GM03348 (cell line): ENCODE measurements around the gene ADCK2.
"Not testable (repeated sequence)": the region's sequence is repeated elsewhere in the genome, so short reads cannot be mapped to it uniquely, and the experiment has no call there.

Experiments
- DNase-seq: peaks from one replicate; pipeline ENCODE4 v3.0.0; 2012; ENCODE audit warnings: low spot score

ADCK2 gene

DNA sequence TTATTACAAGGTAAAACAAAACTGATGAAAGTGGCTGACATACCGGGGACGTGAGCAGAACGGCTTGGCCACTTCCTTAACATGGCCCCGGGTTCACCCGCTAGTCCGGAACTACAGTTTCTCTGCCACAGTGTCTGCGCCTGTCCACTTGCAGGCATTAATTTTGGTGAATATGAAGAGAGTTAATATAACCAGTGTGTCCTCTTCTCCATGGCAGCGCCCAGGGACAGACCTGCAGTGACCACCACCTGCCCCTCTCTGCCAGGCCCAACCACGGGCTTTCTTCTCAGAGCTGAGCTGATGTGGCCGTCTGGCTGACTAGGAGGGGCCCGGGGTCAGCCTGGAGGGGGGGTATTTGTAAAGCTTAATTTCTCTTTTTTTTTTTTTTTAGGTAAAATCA lies 22.6 kb downstream of the ADCK2 start:
- DNase-seq: no peak

DNA sequence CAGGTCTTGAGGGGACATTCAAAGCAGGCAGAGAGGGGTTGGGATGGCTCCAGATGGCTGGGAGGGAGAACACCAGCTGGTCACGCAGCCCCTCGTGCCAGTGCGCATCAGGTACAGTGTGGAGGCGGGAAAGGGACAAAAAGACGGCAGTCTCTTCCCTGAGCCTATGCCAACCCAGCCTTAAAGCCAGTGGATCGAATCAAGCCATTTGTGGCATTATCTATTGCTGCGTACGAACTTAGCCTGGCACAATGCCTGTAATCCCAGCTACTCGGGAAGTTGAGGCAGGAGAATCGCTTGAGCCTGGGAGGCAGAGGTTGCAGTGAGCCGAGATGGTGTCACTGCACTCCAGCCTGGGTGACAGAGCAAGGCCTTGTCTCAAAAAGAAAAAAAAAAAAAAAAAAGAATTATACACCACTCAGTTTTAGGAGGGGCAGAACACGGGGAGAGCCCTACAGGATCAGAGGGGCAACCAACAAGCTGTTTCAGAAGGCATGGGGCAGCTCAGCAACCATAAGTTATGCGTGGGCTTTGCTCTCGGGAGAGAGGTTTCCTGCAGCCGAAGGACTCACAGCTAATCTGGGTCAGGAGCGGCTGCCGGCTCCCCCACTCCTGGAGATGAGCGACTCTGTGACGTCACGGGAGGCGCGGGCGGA lies 23.4 kb downstream of the ADCK2 start:
- DNase-seq: peak; percentile 98

DNA sequence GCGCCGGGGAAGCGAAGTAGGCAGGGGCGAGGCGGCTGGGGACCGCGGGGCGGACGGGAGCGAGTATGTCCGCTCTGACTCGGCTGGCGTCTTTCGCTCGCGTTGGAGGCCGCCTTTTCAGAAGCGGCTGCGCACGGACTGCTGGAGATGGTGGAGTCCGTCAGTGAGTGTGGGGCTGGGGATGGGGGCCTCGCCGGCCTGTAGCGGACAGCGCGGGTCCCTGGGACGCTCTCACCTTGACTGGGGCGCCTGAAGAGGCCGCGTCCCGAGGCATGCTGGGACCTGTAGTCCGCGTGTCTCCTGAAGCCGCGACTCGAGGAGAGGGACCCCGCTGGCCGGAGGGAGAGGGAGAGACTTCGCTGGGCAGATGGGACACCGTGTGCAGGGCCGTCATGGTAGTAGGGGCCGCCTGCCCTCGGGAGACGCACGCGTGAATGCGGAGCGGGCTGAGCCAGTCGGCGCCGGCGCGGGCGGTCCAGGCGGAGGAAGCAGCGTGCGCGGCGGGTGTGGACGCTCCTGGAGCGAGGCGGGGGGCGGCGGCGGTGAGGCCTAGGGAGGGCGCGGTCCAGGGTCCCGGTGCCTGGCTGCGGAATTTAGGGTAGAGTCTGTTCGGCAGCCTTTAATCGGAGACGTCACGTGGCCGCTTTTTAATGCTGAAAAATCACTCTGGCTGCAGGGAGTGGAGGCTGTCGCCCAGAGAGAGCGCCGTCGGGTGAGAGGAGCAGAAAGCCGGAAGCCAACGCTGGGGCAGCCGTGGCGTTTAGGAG lies 24.1 kb downstream of the ADCK2 start, which contains the start of gene NDUFB2:
Gene NDUFB2, plus strand, starts transcription at position 29 of the 767 bp plus-strand sequence. Its CDS starts 37 bp downstream, at position 66.
- DNase-seq: peak; percentile 86

DNA sequence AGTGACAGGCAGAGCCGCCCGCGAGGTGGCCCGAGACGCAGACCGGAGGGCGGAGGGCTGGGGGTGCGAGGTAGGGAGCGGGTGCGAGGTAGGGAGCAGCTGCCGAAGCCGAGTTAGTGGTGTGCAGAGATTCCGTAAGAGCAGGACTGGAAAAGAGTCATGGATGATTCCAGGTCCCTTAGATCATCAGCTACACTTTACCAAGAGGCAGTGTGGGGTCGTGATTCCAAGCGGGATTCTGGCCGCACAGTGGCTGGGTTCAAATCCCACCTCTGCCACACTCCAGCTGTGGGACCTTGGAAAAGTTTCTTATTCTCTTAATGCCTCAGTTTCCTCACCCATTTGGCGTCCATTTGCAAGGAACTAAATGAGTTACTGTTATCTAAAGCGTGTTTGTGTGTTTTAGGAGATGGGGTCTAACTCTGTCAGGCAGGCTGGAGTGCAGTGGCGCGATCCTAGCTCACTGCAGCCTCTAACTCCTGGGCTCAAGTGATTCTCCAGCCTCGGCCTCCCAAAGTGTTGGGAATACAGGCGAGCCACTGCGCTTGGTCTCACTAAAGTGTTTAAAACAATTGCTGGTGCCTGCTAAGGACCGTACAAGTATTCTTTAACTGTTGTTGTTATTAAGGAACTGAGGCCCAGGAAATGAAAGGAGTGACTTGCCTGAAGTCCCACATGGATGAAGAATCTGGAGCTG lies 24.9 kb downstream of the ADCK2 start:
- peak; percentile 79 for DNase-seq

DNA sequence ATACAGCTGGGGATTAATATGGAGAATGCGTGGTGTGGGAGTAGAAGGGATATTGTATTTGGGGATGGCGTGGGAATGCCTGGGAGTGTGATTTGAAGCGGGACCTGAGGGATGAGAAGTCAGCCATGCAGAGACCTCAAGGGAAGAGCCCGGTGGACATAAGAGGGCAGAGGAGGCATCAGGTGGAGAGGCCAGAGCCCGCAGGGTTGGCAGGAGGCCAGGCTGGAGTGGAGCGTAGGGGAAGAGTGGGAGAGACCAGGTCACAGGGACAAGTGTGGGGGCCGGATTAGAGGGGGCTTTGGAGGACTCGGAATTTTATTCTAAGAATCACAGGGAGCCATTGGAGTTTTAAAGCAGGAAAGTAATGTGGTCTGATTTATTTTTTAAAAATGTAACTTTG lies 25.7 kb downstream of the ADCK2 start:
- no peak for DNase-seq

DNA sequence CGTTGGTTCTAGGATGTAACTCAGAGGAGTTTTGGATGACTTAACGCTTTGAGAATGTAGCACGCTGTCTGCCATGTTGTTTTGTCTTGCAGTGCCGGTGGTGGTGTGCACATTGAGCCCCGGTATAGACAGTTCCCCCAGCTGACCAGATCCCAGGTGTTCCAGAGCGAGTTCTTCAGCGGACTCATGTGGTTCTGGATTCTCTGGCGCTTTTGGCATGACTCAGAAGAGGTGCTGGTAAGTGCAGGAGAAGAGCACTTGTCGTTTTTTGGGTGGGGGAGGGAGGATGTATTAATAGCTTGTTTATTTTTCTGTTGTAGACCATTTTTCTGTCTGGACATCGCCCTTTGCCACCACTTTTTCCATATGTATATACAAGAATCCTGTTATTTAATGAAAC lies 30.0 kb downstream of the ADCK2 start:
- no peak for DNase-seq

DNA sequence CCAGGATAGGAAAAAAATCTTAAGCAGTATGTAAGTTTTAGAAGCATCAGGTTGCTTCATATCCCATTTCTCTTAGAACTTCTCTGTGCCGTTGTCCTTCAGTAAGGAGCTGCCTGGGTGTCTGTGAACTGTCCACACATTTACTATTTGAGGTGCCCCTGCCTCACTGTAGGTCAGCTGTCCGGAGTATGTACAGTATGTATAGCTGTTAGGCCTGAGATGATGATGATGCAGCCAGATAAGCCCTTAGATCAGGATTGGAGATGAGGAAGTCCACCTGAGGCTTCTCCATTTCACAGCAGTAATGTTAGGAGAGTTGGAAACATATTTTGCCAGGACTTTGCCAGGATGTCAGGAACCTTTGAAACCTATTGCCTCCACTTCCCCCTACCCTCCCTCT lies 31.5 kb downstream of the ADCK2 start:
- no peak for DNase-seq

DNA sequence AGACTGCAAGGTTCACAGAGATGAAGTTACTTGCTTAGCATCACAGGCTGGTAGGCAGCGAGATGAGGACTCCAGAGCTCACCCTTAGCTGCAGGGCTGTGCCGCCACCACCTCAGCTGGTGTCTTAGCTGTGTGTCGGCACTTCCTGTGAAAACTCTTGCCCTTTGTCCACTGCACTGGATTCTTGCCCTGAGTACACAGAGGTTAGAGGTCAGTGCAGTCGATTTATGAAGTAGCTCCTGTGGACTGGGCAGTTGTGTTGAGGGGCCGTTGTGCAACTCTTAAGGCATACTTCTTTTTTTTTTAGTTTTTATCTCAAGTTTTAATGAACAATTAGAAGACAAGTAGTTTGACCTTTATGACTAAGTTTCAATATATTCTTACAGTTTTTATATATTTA lies 34.4 kb downstream of the ADCK2 start:
- DNase-seq: no peak

DNA sequence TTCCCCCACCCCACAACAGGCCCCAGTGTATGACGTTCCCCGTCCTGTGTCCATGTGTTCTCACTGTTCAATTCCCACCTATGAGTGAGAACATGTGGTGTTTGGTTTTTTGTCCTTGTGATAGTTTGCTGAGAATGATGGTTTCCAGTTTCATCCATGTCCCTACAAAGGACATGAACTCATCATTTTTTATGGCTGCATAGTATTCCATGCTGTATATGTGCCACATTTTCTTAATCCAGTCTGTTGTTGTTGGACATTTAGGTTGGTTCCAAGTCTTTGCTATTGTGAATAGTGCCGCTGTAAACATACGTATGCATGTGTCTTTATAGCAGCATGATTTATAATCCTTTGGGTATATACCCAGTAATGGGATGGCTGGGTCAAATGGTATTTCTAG lies 36.0 kb downstream of the ADCK2 start:
- DNase-seq: not testable (repeated sequence)

DNA sequence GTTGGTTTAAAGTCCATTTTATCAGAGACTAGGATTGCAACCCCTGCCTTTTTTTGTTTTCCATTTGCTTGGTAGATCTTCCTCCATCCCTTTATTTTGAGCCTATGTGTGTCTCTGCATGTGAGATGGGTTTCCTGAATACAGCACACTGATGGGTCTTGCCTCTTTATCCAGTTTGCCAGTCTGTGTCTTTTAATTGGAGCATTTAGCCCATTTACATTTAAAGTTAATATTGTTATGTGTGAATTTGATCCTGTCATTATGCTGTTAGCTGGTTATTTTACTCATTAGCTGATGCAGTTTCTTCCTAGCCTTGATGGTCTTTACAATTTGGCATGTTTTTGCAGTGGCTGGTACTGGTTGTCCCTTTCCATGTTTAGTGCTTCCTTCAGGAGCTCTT lies 39.6 kb downstream of the ADCK2 start:
- DNase-seq: not testable (repeated sequence)

DNA sequence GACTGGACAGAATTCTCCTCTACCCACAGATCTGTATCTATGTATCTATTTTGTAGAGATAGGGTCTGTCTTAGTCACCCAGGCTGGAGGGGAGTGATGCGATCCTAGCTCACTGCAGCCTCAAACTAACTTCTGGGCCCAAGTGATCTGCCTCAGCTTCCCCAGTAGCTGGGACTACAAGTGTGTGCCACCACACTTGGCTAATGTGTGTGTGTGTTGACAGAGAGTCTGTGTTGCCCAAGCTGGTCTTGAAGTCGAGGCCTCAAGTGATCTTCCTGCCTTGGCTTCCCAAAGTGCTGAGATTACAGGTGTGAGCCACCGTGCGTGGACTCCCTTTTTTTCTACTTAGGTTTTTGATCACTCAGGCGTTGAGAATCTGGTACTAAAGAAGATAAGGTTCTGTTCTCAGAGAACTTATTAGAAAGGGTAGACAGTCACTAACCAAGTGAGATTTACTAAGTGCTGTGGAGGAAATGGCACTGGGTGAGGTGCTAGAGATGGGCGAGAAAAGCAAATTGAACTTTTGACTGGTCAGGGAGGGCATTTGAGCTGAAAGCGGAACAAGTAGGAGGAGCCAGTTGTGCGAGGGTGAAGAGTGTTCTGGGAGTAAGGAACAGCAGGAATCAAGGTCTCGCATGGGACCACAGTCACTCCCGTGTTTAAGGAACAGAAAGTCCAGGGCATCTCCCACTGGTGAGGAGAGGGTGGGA lies 41.7 kb downstream of the ADCK2 start:
- no peak for DNase-seq

DNA sequence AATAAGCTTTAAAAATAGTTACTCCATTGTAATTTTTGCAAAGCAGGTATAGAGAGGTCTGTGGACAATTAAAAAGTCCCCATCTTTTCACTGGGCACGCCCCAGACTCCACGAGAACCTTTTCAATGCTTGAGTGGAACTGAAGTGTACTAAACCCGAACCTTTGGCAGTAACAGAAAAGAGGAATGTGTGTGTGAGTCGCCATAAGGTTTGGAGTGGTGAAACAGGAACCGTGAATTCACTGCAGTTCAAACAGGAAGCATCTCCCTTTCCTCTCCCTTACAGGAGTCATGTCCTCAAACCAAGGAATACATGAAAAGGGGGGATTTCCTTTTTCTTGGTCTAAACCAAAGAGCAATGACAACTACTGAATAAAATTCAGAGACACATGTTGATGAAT lies 47.0 kb downstream of the ADCK2 start:
- no peak for DNase-seq

DNA sequence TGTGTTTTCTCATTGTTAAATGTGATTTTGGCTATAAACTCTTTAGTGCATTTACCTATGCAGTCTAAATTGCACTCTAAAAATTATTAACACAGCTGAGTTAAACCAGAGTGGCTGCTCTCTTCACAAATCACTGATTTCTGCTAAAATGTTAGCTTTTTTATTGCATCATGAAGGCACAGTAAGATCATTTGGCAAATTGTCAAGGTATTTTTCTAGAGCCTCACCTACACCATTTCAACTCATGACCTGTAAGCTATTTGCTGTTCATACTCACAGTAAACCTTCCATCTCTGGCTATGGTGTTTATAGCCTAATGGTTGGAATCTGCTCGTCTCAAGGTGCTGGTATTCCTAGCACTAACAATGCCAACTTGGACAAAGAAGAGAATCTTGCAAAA lies 49.5 kb downstream of the ADCK2 start:
- DNase-seq: no peak

DNA sequence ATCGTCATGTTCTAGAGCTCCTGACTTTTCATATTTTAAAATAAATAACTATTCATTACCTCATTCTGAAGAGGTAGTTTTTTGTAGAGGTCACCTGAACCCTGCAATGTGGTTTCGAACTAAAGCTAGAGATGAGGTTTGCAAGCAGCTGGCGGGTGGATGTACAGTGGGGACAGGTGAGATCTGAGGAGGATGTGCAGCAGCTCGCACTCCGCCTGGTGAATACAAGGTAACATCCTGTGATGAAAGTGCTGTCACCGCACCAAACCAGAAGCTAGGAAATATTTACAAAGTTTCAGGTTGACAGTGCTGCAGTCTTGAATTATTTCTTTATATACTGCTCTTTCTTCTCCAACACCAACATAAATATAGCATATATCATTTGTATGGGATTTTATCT lies 50.3 kb downstream of the ADCK2 start:
- DNase-seq: no peak

DNA sequence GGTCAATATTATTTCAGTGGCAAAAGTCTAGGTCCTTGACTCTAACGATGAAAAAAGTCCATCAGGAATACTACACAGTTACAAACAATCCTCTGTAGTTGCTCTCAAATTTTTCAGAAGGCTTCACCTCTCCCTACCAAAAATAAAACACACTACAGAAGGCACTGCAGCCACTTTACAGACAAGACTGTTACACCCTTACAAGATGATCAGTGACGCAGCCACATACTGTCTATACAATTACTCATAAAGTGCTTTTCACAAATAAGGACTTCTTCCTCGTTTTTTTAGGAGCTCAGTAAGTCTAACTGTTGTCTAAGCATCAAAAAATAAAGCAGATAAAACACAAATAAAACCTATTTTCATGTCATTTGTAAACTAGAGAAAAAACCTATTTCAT lies 50.8 kb downstream of the ADCK2 start:
- DNase-seq: no peak

DNA sequence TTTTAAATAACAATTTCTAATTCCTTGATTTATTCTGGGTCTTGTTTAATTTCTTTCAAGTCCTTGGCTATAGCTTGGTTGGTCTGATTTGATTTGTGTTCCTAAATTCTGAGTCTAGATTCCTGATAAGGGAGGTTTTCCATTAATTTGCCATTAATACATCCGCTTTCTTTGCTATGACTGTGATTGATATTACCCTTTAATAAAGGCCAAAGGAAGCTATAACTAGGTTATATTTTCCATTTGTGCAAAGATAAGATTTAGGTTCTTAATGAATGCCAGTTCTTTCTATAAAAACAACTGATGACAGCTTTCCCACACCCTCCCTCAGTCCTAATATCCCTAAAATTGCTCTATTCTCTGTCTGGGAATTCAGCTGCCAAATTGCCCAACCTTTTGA lies 52.0 kb downstream of the ADCK2 start:
- DNase-seq: no peak

DNA sequence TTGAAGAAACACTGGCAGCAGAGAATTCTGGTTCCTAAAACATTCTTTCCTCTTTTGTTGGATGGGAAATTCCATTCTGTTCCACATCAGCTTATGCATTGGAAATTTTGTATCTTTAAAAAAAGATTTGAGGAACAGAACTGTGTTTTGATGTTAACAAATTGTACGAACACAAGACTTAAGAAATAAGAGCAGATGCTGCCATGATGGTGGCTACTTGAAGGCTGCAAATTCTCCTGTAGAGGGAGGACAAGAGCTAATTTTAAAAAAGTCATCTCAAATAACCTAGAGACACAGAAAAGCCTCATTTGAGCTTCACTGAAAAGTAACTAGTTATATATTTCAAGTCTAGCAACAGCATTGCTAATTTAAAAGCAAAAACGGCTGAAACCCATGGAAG lies 53.5 kb downstream of the ADCK2 start:
- DNase-seq: peak; percentile 29

DNA sequence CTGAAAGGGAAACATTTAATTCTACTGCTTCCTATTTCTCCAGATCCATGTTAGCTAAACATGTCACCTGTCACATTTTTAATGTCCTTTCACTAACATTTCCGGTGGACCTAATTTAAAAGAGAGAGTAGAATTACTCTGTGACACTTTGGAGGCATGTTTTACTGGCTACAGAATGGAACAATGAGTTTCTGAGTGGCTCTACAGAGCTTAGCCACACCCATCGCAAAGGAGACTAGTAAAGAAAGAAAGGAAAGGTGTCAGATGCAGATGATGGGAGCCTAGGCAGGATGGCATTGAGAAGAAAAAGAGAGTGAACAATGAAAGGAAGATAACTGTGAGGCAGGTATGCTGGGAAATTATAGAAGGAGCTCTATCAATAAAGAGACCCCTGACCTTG lies 59.7 kb downstream of the ADCK2 start:
- DNase-seq: no peak

DNA sequence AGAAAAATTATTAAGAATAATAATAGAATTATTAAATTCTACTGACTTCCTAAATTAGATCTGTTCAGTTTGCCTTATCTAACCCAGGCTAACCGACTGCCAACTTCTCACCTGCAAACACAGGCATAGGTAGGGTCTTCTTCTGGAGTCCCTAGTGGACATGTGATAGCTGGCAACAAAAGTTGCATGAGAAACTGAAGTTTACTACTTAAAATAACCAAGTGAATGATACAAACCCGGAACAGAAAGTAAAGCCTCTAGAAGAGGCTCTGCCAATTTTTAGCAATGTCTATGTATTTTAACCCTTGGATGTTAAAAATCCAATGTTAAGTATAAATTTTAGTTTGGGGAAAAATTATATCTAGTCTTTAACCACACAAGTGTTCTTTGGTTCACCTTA lies 61.4 kb downstream of the ADCK2 start:
- no peak for DNase-seq

DNA sequence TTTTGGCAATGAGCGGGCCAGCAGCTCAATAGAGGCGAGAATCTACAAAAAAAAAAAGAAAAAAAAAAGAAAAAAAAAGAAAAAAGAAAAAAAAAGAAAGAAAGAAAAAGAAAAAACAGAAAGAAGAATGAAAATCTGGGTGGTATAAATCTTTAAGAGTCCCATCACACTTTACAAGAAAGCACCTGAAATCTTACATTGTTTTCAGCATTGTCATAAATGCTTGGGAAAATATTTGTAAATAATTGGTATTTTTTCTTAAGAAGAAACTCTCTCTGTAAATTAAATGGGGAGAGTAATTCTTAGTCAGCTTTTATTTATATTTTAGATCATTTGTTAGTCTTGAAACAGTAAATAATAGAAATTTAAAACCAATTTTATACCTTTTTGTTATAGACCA lies 62.0 kb downstream of the ADCK2 start:
- no peak for DNase-seq

DNA sequence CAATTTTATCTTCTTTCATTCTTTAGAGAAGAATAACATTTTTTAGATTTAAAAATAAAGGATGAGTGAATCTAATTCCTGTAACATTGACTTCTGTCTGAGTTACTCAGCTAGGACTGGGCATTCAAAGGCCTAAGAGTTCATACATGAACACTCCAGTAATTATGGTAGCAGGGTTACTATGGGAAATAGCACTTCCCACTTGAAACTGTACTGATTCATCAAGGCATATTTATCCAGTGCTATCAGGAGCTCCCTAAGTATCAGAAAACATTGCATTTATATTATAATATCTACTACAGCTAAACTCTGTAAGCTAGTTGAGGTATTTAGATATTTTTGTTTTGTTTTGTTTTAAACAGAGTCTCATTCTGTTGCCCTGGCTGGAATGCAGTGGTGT lies 65.5 kb downstream of the ADCK2 start:
- no peak for DNase-seq

DNA sequence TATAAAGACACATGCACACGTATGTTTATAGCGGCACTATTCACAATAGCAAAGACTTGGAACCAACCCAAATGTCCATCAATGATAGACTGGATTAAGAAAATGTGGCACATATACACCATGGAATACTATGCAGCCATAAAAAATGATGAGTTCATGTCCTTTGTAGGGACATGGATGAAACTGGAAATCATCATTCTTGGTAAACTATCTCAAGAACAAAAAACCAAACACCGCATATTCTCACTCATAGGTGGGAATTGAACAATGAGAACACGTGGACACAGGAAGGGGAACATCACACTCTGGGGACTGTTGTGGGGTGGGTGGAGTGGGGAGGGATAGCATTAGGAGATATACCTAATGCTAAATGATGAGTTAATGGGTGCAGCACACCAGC lies 70.5 kb downstream of the ADCK2 start:
- not testable (repeated sequence) for DNase-seq

DNA sequence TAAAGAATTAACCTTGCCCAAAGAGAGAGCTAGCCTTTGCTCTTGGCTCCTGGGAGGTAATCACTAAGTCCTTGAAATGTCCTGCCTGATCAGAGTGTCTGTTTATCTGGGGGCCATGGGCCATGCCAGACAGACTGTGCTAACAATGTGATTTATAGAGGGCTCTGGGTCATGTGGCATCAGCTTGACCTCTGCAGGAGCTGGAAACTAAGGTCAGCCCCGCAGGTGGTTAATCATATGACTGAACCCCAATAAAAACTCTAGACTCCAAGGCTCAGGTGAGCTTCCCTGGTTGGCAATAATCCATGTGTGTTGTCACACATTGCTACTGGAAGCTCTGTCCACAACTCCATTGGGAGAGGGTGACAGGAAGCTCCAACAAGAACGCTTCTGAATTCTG lies 71.3 kb downstream of the ADCK2 start:
- no peak for DNase-seq
